ENCODE results near the gene TEF.

TEF gene

GRCh38 chr22:41380993-41381328, 781 bp upstream of the TEF start:
- H3K4me3 ChIP-seq (ENCODE audit: low read length), result peak overlapping the region; percentile 67
- DNase-seq (ENCODE audit: low read depth), result peak; percentile 97
- TF ChIP-seq, protein P1, sequence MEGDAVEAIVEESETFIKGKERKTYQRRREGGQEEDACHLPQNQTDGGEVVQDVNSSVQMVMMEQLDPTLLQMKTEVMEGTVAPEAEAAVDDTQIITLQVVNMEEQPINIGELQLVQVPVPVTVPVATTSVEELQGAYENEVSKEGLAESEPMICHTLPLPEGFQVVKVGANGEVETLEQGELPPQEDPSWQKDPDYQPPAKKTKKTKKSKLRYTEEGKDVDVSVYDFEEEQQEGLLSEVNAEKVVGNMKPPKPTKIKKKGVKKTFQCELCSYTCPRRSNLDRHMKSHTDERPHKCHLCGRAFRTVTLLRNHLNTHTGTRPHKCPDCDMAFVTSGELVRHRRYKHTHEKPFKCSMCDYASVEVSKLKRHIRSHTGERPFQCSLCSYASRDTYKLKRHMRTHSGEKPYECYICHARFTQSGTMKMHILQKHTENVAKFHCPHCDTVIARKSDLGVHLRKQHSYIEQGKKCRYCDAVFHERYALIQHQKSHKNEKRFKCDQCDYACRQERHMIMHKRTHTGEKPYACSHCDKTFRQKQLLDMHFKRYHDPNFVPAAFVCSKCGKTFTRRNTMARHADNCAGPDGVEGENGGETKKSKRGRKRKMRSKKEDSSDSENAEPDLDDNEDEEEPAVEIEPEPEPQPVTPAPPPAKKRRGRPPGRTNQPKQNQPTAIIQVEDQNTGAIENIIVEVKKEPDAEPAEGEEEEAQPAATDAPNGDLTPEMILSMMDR (conservative IDR thresholded peaks at IDR 0.05; ENCODE audit: low read length), result no peak

GRCh38 chr22:41382098-41382578, 396 bp downstream of the TEF start:
- H3K4me3 ChIP-seq (ENCODE audit: low read length), result peak overlapping the region; percentile 84
- TF ChIP-seq, protein P1 (conservative IDR thresholded peaks at IDR 0.05; ENCODE audit: low read length), result no peak
- DNase-seq (ENCODE audit: low read depth), result peak; percentile 52

- TF ChIP-seq, protein P1 (conservative IDR thresholded peaks at IDR 0.05; ENCODE audit: low read length), result no peak
- H3K4me3 ChIP-seq (ENCODE audit: low read length), result peak overlapping the region; percentile 84
- DNase-seq (ENCODE audit: low read depth), result peak; percentile 9
These were observed 868 bp downstream of the TEF start for GRCh38 chr22:41382610-41383009.

- no peak for DNase-seq (ENCODE audit: low read depth)
- H3K4me3 ChIP-seq (ENCODE audit: low read length), result peak overlapping the region; percentile 84
- TF ChIP-seq, protein P1 (conservative IDR thresholded peaks at IDR 0.05; ENCODE audit: low read length), result no peak
These were observed 1.3 kb downstream of the TEF start for GRCh38 chr22:41383085-41383484.

- TF ChIP-seq, protein P1 (conservative IDR thresholded peaks at IDR 0.05; ENCODE audit: low read length), result no peak
- no peak for DNase-seq (ENCODE audit: low read depth)
- H3K4me3 ChIP-seq (ENCODE audit: low read length), result no peak overlapping the region
These were observed 2.4 kb downstream of the TEF start for GRCh38 chr22:41384128-41384527.

GRCh38 chr22:41387341-41387740, 5.6 kb downstream of the TEF start:
- no peak overlapping the region for H3K4me3 ChIP-seq (ENCODE audit: low read length)
- TF ChIP-seq, protein P1 (conservative IDR thresholded peaks at IDR 0.05; ENCODE audit: low read length), result no peak

GRCh38 chr22:41394012-41394356, 12.2 kb downstream of the TEF start:
- H3K4me3 ChIP-seq (ENCODE audit: low read length), result no peak overlapping the region
- TF ChIP-seq, protein P1 (conservative IDR thresholded peaks at IDR 0.05; ENCODE audit: low read length), result no peak
- no peak for DNase-seq (ENCODE audit: low read depth)

More at GRCh38 chr22:41387341-41387740, 5.6 kb downstream of the TEF start:
- no peak for DNase-seq (ENCODE audit: low read depth)
